CD4-positive, alpha-beta T cell treated with Interleukin-6 at 100 ng/mL for 8 hours (primary cell): ENCODE measurements around the gene NMT1.

Experiments
- DNase-seq: peaks from one replicate; pipeline ENCODE4 v3.0.0-alpha.2; 2020; ENCODE audit warnings: mixed read lengths, low spot score

Gene NMT1

DNA sequence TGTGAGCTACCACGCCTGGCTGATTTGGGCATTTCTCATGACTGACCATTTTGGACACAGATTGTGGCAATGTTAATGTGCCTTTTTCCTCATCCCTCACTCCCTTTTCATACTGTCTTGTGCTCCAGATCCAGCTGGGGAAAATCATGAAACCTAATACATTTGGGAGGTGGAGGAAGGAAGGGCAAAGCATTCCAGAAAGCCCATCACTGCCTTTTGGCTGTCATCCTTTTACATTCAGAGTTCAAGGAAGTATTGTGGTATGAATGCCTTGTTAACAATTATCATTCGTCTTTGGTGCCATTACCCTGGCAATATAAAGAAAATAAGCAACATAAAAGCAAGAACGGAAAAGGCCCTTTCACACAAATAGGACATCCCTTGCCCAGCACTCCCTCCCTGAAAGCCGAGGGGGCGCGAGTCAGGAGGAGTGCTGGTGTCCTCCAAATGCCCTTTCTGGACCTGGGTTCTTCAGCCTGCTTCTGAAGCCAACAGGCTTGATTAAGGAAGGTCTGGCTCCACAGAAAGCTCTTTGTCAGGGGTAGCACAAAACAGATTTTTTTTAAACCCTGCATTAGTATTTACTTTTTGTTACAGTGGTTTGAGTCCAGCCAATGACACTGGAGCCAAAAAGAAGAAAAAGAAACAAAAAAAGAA lies 20.1 kb downstream of the NMT1 start:
- no peak for DNase-seq

DNA sequence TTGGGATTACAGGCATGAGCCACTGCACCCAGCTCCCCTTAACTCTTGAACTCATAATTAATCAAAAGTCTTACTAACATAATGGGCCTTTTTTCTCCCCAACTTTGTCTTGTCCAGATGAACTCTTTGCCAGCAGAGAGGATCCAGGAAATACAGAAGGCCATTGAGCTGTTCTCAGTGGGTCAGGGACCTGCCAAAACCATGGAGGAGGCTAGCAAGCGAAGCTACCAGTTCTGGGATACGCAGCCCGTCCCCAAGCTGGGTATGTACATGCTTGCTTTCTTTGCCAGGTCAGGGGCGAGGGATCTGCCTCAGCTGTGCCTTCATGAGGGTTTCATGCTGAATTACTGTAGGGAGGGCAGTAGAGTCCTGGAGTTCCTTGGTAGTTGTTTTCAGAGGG lies 25.3 kb downstream of the NMT1 start:
- DNase-seq, result no peak

DNA sequence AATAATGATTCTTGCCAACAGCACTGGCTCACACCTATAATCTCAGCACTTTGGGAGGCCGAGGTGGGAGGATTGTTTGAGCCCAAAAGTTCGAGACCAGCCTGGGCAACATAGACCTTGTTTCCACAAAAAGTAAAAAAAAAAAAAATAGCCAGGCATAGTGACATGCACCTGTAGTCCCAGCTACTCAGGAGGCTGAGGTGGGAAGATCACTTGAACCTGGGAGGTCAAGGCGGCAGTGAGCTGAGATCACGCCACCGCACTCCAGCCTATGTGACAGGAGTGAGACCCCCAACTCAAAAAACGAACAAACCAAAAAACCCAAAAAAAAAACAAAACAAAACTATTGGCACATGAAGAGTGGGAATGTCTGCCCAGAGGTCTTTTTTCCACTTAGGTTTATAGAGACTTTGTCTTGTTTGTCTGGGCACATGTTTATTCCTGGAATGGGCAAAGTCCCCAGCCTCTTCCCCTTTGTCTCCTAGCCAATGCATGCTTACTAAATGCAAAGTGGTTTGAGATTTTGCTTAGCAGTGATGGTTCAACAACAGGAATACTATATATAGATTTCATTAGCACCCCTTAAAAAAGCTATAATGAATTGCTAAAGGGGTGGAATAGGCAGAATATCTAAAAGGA lies 25.9 kb downstream of the NMT1 start:
- DNase-seq, result no peak

DNA sequence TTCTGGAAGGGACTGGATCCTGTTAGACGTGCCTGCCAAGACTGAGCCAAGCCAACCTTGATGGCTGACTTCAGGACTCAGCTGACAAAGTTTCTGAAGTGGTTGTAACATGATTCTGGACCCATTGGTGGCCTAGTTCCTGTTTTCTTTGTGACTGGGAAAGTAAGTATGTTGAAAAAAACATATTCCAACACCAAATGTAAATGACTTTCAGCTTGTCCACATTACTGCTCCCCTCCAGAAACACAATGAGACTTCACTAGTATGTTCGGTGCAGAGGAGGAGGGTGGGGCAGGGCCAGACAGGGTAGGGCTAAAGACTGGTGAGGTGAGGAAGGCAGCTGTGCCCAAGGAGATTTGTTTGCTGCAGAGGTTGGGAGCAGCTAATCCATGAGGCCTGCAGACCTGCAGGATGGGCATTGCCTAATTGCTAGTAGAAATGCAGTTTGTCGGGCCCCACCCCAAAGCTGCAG lies 26.4 kb downstream of the NMT1 start:
- DNase-seq, result no peak

DNA sequence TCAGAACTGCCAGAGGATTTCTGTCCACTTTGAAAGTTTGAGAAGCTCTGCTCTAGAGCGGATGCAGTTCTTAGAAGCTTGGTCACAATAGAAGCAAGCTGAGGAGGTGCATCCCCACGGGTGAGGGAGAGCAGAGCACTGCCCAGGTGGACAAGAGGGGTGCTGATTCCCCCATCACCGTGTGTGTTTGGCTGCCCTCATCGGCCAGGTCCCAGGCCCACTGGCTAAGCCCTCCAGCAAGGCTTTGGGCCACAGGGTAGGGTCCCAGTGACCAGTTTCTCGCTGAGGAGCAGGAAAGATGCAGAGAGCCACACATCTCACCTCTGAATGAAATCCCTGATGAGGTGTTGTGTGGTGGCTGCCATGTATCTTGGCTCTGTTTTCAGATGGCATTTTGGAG lies 26.9 kb downstream of the NMT1 start:
- DNase-seq, result no peak

DNA sequence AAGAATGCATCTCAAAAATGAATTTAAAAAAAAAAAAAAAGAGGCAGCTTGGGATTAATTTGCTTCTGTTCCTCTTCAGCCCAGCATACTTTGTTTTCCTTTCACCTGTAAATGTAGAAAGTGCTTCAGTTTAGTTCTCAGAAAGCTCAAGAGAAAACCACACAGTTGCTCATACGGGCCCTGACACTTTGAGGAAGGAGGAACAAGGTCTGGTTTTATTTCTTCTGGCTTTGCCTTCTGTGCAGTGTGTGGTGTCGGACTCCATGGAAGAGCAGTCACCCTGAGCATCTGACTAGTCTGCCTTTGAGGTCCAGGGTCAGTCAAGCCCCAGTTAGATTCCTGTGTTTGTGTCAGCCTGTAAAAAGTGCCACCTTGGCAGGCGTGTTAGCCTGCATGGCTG lies 27.6 kb downstream of the NMT1 start:
- no peak for DNase-seq

DNA sequence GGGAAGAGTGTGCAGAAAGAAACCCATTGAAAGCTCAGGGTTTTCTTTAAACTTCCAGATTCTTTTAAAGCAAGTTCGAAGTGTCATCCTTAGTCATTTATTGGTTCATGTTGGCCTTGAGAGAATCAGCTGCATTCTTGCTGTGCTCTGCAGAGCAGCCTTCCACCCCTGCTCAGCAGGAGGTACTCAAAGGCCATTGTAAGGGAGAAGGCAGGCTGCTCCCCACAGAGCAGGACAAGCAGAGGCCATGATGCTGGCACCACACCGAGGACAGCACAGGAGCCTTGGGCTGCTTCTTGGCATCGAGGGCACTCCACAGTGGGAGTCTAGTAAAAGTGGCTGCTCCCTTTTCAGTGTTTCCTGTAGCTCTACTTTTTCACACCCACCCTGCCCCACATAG lies 29.6 kb downstream of the NMT1 start:
- DNase-seq, result no peak

DNA sequence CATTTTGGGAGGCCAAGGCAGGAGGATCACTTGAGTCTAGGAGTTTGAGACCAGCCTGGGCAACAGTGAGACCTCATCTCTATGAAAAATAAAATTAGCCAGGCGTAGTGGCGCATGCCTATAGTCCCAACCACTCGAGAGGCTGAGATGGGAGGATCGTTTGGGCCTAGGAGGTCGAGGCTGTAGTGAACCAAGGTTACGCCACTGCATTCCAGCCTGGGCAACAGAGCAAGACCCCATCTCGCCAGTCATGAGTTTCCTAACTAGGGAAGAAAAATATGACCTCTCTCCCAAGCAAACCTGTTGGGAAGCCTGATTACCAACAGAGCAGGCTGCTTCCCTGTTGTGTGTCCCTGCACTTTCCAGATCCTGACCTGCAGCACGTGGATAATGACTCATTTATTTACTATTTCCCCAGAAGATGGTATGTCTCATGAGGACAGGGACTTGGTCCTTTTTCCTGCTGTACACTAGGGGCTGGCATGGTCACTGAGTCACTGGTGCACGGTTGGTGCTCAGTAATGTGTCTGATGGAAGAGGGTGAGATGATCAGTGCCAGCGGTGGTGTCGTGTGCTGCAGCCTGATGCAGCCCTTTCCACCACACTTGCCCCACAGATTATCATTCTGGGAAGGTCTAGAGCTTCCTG lies 30.8 kb downstream of the NMT1 start:
- DNase-seq, result no peak

DNA sequence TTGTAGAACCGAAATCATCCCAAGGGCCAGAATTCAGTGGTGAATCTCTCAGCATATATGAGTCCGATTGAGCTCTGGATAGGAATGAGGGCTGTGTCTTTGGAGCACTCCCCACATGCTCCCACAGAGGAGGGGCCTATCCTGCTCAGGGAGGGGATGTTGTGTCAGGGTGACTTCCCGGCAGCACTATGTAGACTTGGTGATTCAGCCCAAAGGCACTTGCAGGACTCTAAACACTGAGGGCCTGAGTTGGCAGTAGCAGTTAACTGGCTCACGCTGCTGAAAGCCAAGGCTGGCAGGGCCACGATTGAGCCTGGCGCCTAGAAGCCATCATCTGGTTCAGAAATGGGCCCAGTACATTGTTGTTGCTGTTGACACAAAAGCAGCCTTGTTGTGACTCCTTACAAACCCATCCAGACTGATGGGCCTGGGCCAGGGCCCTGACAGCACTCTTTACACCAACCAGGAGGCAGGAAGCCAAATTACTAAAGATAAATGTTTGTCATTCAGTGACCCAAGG lies 31.9 kb downstream of the NMT1 start:
- no peak for DNase-seq

DNA sequence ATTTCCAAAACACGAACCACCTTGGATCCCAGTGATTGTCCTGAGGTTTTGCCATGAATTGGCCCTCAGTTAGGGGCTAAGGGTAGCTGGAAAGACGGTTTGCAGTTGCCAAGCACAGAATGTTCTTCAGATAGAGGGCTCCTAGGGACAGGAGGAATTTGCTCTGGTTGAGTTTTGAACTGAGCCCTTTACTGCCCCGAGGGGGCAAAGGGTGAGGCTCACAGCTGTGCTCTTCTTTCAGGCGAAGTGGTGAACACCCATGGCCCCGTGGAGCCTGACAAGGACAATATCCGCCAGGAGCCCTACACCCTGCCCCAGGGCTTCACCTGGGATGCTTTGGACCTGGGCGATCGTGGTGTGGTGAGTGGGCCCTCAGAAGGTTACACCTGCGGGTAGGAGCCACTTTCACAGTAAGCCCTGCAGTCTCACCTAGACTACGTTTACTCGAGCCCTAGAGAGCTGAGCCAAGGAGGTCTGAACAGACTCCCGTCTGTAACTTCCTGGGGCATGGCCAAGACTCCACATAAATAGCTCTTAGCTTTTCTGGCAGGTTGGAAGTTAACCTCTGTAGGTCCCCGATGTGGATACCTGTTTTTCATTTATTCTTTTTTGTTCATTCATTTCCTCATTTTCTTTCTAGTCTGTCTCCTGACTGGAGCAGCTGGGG lies 32.5 kb downstream of the NMT1 start:
- DNase-seq, result no peak

DNA sequence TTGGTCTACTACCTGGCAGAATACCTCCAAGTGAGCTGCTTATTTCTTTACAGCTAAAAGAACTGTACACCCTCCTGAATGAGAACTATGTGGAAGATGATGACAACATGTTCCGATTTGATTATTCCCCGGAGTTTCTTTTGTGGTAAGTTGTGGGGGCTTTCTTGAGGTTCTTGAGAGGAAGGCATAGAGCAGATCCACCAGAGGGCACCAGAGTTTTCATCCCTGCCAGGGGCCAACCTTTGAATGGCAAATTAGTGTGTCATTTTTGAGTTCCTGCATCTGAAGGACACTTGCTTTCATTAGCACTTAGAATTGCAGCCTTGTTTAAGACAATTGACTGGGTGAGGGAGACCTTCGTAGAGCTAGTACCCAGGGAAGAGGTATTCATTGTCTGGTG lies 35.0 kb downstream of the NMT1 start:
- no peak for DNase-seq

DNA sequence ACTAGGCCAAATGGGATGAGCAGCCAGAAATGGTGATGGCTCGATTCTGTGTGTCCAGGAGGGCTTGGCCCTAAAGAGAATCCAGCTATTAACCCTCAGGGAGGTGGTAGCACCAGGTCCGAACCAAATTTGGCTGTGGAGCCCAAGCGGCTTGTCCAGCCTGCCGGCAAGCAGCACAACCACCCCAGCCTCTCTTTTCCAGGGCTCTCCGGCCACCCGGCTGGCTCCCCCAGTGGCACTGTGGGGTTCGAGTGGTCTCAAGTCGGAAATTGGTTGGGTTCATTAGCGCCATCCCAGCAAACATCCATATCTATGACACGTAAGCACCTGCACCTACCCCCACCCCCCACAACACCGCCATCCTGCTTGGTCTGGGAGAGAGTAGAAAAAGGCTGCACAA lies 35.8 kb downstream of the NMT1 start:
- no peak for DNase-seq

DNA sequence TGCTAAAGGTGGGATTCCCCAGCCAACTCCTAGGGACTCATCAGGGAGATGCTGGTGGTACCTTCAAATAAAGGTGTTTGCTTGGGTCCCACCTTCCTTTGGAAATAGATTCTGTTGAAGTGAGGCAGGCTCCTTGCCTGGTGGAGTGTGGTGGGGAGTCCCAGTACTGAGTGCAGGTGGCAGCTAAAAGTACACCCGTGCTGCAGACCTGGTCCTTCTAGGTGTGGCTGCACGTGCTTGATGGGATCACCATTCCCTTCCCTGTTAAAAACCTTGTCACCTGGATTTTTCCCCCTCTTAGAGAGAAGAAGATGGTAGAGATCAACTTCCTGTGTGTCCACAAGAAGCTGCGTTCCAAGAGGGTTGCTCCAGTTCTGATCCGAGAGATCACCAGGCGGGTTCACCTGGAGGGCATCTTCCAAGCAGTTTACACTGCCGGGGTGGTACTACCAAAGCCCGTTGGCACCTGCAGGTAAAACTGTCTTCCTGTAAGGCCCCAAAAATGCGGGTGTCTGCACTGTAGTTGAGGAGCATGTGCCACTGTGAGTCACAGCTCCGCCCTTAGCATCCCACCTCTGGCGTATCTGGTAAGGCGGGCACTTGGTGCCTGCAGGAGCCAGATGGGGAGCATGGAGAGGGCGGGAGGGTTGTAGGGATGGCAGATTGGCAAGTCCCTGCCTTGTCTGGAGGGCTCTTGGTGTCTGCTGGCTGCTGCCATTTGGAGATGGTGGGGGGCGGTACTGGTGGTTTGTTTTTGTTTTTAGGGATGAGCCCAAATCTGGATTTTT lies 37.2 kb downstream of the NMT1 start:
- no peak for DNase-seq

DNA sequence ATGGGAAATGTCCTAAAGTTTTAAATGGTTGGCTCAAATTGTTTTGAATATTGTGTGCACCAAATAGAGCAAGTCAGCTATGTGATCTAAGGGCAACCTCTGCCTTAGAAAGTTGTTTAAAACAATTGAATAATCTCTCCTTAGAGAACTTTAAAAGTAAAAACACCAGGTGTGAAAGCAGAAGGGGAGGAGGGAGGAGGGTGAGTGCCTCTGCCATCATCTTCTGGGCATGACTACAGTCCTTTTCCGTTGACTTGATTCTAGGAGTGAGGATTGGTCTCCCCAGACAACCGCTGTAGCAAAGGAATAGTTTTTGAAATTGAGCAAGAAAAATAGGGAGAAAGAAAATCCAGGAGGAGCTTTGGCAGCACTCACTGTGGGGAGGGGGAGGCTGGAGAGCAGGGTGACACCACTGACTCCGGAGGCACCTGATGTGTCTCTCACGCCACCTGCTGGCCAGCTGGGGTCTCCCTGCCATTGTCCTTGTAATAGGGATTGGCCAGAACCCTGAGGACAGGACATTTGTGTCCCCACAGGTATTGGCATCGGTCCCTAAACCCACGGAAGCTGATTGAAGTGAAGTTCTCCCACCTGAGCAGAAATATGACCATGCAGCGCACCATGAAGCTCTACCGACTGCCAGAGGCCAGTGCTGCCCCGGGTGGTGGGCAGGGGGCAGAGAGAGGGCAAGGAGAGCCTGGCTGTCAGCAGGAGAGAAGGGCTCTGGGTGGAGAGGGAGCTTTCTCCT lies 37.9 kb downstream of the NMT1 start:
- peak; percentile 74 for DNase-seq

DNA sequence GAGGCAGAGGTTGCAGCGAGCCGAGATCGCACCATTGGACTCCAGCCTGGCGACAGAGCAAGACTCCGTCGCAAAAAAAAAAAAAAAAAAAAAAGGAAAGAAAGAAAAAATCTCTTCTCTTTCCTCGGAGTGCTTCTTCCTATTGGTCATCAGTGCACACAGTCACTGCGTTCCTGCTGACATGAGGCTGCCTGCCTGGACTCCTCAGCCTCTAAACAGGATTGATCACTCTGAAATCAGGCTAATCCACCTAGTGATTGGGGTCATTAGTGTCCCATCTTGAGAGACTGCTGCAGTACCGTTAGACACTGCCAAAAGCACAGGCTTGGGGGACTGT lies 40.4 kb downstream of the NMT1 start:
- DNase-seq, result no peak

DNA sequence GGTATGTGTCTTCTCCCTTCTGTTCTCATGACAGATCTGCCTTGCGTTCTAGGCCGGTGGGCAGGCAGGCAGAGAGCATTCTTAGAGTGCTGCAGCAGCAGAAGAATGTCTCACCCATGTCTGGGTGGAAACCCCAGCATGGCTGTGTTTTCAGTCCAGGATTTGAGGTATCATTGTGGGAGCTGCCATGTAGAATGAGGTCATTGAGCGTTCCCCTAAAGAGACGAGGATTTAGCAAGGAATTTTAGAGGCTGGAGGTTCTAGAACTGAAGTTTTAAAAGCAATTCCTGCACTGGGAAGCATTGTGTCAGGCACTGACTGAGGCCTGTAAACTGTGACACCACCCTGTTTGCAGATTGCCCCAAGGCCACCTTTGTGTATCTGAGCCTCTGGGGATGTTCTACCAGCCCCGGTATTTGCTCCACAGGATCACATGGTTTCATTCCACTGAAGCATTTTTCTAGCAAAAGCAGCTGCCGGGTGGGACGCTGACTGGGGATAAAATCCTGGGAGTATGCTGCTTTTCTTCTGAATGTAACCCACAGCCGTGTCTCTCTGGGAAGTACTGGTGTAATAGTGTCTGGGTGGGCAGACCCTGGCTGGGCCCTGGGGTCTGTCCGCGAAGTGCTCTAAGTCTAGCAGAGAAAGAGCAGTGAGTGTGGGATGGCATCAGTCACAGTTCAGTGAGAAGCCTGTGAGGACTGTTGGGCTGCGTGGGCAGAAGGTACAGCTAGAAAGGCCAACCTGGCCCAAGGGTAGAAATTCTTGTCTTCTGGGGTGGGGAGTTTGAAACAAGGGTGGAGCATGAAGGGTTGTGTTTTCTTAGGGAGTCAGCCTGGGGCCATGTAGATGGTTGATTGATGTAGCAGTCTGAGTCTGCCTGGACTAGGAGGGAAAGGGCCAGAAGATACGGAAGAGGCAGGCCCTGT lies 41.0 kb downstream of the NMT1 start:
- DNase-seq, result no peak

DNA sequence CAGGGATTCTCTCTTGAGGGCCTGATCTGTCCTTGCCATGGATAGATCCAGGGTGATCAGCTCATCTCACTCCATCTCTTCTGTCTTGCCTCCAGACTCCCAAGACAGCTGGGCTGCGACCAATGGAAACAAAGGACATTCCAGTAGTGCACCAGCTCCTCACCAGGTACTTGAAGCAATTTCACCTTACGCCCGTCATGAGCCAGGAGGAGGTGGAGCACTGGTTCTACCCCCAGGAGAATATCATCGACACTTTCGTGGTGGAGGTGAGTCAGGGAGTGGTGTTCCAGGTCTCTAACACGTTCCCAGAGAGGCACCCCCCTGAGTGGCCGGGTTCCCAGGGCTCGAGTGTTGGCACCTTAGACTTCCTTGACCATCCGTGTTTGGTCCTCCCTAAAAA lies 41.7 kb downstream of the NMT1 start:
- DNase-seq, result no peak

DNA sequence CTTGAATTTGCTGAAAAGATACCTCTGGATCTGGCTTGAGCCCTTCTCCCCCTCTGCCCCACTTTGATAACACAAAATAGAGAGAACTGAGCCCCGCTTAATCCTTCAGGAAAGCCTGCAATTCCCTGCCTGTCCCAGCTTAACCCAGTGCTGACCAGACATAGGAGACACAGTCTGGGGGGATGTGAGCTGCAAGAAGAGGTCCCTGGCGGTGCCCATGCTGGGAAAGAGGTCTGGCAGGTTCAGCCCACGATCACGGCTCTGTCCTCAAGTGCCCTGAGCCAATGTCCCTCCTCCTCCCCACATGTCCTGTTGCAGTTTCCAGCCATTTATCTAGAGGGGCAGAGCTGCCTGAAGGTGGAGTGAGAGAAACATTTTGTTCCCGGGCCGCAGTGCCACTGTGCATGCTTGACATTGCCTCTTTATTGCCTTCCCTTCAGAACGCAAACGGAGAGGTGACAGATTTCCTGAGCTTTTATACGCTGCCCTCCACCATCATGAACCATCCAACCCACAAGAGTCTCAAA lies 42.2 kb downstream of the NMT1 start:
- DNase-seq, result no peak

DNA sequence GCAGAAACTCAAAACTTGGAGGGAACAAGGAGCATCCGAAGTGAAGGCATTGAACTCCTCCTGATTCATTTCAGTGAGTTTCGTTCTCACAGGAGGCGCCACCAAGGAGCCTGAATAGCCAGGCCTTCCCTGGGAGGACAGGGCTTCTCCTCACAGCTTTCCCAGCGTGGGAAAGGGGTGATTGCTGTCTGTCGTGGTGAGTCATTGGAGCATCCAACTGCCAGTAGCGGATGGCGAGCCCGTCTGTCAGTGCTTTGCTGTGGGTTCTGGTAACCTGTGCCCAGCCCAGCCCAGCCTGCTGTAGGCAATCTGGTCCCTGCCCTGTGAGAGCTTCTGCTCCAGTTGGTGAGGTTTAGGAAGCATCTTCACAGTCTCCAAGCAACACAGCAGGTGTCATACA lies 42.9 kb downstream of the NMT1 start:
- DNase-seq, result no peak

DNA sequence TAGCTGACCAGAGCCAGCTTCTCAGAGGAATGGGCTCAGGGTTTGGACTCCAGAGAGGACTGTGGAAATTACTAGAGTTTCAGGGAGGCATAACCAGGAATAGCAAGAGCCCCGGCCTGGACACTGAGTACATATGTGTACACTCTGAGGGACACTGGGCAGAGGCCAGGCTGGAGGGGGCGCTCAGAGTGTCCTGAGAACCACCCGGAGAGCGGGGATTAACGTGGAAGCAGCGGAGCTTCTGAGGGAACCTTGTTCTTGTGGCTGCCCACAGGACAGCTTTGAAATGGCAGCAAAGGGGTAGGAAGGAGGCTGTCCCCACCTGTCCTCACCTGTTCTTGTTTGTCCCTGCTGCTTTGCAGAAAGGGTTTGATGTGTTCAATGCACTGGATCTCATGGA lies 43.4 kb downstream of the NMT1 start:
- DNase-seq, result no peak
